OCI-LY3 (cell line): ENCODE measurements around the gene GALR2.

Experiments
- H2AFZ ChIP-seq: fragments of 200-600, 300-600 bp; shearing (Covaris generic); 2 replicates; pipeline ENCODE4 v1.6.0; 2014; ENCODE audit warnings: antibody characterized with exemption, low read depth, low read length
- H3K27ac ChIP-seq: fragments of 200-600, 300-600 bp; sonication (generic); 2 replicates; pipeline ENCODE4 v1.5.1; 2014; ENCODE audit warnings: mild to moderate bottlenecking, low read length, moderate library complexity, mixed read lengths
- H3K27me3 ChIP-seq: fragments of 200-600, 300-600 bp; sonication (generic); 2 replicates; pipeline ENCODE4 v1.6.1; 2014; ENCODE audit warnings: low read depth, low read length, mixed read lengths
- H3K36me3 ChIP-seq: fragments of 200-600, 300-600 bp; sonication (generic); replicated peaks from 2 replicates; pipeline ENCODE3; 2014; ENCODE audit warnings: low read depth, low read length, mixed read lengths
- H3K4me1 ChIP-seq: fragments of 300-600, 200-600 bp; sonication (generic); 2 replicates; pipeline ENCODE4 v1.6.1; 2014; ENCODE audit warnings: low read length, mixed read lengths
- H3K4me2 ChIP-seq: fragments of 200-600, 300-600 bp; sonication (generic); 2 replicates; pipeline ENCODE4 v1.6.1; 2014; ENCODE audit warnings: low read length, mixed read lengths
- H3K4me3 ChIP-seq: fragments of 300-600, 200-600 bp; sonication (generic); 2 replicates; pipeline ENCODE4 v1.5.1; 2014; ENCODE audit warnings: antibody characterized with exemption, mild to moderate bottlenecking, low read length, moderate library complexity
- H3K79me2 ChIP-seq: fragments of 300-600, 200-600 bp; shearing (Covaris generic); 2 replicates; pipeline ENCODE4 v1.6.1; 2014; ENCODE audit warnings: mild to moderate bottlenecking, low read length, mixed read lengths
- H3K9ac ChIP-seq: fragments of 300-600, 200-600 bp; shearing (Covaris generic); 2 replicates; pipeline ENCODE4 v1.6.0; 2014; ENCODE audit warnings: mild to moderate bottlenecking, low read length, moderate library complexity
- H3K9me3 ChIP-seq: fragments of 200-600, 300-600 bp; shearing (Covaris generic); 2 replicates; pipeline ENCODE4 v1.6.1; 2014; ENCODE audit warnings: low read length, mixed read lengths; ENCODE audit not compliant: insufficient read depth
- H4K20me1 ChIP-seq: fragments of 200-600, 300-600 bp; sonication (generic); 2 replicates; pipeline ENCODE4 v1.6.1; 2016; ENCODE audit warnings: low read length, mixed read lengths; ENCODE audit not compliant: insufficient read depth
- EZH2phosphoT487 ChIP-seq: fragments of 200-600 bp; shearing (Covaris generic); IDR thresholded peaks from 2 replicates; pipeline ENCODE4 v1.6.1; 2018; ENCODE audit warnings: antibody characterized with exemption, mixed run types, low read depth
- TF ChIP-seq, protein P1 (sequence below): fragments of 200-600, 300-600 bp; sonication (generic); IDR thresholded peaks from 2 replicates; pipeline ENCODE4 v1.5.1; 2014; ENCODE audit warnings: antibody characterized with exemption, low read length, low read depth

Gene GALR2

DNA sequence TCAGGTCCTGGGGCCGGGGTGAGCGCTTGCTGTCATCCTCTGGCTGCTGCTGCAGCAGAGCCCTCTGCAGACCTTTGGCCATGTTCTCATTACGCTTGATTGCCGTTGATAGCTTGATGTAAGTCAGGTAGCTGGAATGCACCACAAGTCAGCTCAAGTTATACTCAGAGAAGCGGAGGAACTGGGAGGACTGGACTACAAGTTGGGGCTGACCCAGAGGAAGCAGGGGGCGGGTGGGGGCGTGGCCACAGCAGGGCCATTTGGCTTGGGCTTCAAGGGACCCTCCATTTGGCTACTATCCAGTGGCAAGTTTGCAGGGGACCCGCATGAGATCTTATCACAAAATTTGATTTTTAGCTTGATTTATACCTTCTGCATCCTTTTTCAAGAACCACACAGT, 28.5 kb upstream of the GALR2 start:
- no peak overlapping the region for H3K9ac ChIP-seq
- no peaks in the 10 kb centered on the region for H3K4me1 ChIP-seq
- H3K27ac ChIP-seq = no peak overlapping the region
- peaks cover 52% of the 10 kb centered on the region for H3K36me3 ChIP-seq
- TF ChIP-seq, protein P1, sequence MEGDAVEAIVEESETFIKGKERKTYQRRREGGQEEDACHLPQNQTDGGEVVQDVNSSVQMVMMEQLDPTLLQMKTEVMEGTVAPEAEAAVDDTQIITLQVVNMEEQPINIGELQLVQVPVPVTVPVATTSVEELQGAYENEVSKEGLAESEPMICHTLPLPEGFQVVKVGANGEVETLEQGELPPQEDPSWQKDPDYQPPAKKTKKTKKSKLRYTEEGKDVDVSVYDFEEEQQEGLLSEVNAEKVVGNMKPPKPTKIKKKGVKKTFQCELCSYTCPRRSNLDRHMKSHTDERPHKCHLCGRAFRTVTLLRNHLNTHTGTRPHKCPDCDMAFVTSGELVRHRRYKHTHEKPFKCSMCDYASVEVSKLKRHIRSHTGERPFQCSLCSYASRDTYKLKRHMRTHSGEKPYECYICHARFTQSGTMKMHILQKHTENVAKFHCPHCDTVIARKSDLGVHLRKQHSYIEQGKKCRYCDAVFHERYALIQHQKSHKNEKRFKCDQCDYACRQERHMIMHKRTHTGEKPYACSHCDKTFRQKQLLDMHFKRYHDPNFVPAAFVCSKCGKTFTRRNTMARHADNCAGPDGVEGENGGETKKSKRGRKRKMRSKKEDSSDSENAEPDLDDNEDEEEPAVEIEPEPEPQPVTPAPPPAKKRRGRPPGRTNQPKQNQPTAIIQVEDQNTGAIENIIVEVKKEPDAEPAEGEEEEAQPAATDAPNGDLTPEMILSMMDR = no peak
- no peak for TF ChIP-seq EZH2phosphoT487
- H3K79me2 ChIP-seq = no peaks in the 10 kb centered on the region
- H3K4me2 ChIP-seq = no peak overlapping the region
- no peaks in the 10 kb centered on the region for H4K20me1 ChIP-seq
- no peaks in the 10 kb centered on the region for H3K27me3 ChIP-seq
- no peaks in the 10 kb centered on the region for H3K9me3 ChIP-seq
- no peak overlapping the region for H2AFZ ChIP-seq
- H3K4me3 ChIP-seq = no peak overlapping the region

DNA sequence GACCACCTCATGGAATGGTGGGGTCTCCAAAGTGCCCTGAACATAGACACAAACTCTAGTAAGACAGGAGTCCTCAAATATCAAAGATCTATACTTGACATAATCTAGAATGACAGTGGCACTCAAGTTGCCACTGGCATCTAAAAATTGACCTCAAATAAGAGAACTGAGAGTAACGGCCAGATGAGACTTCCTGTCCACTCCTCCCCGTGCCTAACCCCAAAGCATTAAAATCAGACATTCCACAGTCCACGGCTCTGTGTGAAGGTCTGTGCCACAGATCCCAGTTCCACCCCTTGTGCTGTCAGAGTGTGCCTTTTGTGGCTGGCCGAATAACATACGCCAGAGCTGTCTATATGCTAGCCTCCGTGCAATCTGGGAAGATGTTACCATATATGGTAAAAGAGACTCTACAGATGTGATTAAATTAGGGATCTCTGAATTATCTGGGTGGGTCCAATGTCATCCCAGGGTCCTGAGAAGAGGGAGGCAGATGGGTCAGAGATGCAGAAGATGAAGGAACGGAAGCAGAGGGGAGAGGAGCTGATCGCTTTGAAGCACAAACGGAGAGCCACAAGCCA, 26.5 kb upstream of the GALR2 start:
- Histone ChIP-seq H3K27ac (no peak overlapping the region), H3K4me2 (no peak overlapping the region), H3K36me3 (peaks cover 49% of the 10 kb centered on the region), H3K4me1 (no peaks in the 10 kb centered on the region), H3K9me3 (no peaks in the 10 kb centered on the region), H3K9ac (no peak overlapping the region), H4K20me1 (no peaks in the 10 kb centered on the region; the same call in 1 of the 2 replicates), H3K27me3 (no peaks in the 10 kb centered on the region), H3K79me2 (no peaks in the 10 kb centered on the region), H3K4me3 (no peak overlapping the region), H2AFZ (no peak overlapping the region)
- TF ChIP-seq, protein P1 = no peak
- TF ChIP-seq EZH2phosphoT487 = no peak

DNA sequence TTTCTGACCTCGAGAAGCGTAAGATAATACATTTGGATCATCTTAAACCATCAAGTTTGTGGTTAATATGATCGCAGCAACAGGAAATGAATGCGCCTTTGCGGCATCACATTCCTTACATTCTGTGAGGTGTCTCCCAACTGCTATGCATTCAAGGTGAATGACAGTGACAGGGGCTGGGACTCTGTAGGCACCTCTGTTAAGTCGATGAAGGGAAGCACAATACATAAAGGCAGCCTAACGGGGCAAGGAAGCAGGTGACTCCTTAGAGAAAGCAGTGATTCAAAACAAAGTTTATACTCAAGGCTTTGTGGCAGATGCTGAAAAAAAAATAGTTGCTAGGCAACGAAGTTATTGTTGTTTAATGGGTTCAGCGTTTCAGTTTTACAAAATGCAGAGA, 25.9 kb upstream of the GALR2 start:
- Histone ChIP-seq H3K79me2 (no peaks in the 10 kb centered on the region), H3K4me2 (no peak overlapping the region), H2AFZ (no peak overlapping the region), H3K27me3 (no peaks in the 10 kb centered on the region), H3K4me1 (no peaks in the 10 kb centered on the region), H3K9ac (no peak overlapping the region), H3K27ac (no peak overlapping the region), H3K4me3 (no peak overlapping the region), H3K36me3 (peaks cover 49% of the 10 kb centered on the region), H4K20me1 (no peaks in the 10 kb centered on the region; the same call in 1 of the 2 replicates), H3K9me3 (no peaks in the 10 kb centered on the region)
- TF ChIP-seq, protein P1 = no peak
- no peak for TF ChIP-seq EZH2phosphoT487

DNA sequence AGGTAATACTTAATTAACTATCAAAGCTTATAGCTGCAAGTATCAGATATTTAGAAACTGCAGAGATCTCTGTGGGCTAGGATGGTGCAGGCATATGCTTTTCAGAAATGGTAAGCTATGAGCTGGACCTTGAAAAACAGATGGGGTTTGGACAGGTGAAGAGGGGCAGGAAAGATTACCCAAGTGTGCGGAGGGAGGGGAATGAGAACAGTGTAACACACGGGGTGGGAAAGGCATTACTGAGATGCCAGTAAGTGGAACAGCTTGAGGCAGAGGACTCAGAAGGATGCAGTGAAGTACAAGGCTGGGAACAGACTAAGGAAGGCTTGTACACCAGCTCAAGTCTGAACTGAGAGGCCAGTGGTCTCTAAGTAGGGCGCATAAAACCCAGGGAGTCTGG, 25.3 kb upstream of the GALR2 start:
- no peaks in the 10 kb centered on the region; the same call in 1 of the 2 replicates for H4K20me1 ChIP-seq
- TF ChIP-seq EZH2phosphoT487 = no peak
- no peak overlapping the region for H3K9ac ChIP-seq
- no peak overlapping the region for H2AFZ ChIP-seq
- no peak overlapping the region for H3K4me2 ChIP-seq
- H3K27me3 ChIP-seq = no peaks in the 10 kb centered on the region
- peaks cover 49% of the 10 kb centered on the region for H3K36me3 ChIP-seq
- no peaks in the 10 kb centered on the region for H3K79me2 ChIP-seq
- H3K4me3 ChIP-seq = no peak overlapping the region
- H3K9me3 ChIP-seq = no peaks in the 10 kb centered on the region
- H3K27ac ChIP-seq = no peak overlapping the region
- no peaks in the 10 kb centered on the region for H3K4me1 ChIP-seq
